Dermis microvascular lymphatic vessel endothelial cell (primary cell): ENCODE measurements around the gene MMAB. TPM values are rescaled to one million over a fixed set of nuclear protein-coding genes. Genes with fewer than 3 reads are reported as not detected.
"Not testable (repeated sequence)": the region's sequence is repeated elsewhere in the genome, so short reads cannot be mapped to it uniquely, and the experiment has no call there.

Experiments
- DNase-seq, 2 donors: peaks; one replicate each; pipeline versions ENCODE4 v3.0.0 to v3.0.0-alpha.2; 2010; ENCODE audit warnings: low read depth in 2 of 2
- total RNA-seq: library from RNA; depleted of rRNA; stranded (reverse); fragments of >200 nt; gene quantifications from 2 replicates; pipeline ENCODE4 v1.2.1, GENCODE V29; 2014

The MMAB gene
- total RNA-seq, 1 donor from 2014 or later: 33.1 TPM

DNA sequence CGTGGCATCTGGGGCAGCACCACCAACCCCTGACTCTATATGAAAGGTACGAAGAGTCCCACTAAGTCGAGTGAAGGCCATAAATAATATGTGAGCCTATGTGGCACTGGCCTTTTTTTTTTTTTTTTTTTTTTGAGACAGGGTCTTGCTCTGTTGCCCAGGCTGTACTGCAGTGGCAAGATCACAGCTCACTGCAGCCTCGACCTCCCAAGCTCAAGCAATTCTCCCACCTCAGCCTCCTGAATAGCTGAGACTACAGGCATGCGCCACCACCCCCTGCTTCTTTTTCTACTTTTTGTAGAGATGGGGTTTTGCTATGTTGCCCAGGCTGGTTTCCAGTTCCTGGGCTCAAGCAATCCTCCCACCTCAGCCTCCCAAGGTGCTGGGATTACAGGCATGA, 28.8 kb upstream of the MMAB start:
- DNase-seq: not testable (repeated sequence)

DNA sequence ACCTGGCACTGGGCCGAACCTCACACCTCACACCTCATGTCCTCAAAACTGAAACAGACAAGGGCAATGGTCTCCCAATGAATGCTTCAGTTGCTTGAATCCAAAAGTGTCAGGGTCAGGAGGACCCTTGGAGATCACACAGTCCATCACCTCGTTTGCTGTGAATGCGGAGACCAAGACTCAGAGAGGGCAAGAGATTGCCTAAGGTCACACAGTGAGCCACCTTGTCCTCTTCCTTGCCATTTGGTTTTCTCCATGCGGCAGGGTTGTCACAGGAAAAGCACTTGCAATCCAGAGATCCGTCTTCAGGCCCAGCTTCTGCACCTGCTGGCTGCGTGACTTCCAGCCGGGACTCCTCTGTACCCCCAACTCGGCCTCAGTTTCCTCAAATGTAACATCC, 28.3 kb upstream of the MMAB start:
- no peak for DNase-seq

DNA sequence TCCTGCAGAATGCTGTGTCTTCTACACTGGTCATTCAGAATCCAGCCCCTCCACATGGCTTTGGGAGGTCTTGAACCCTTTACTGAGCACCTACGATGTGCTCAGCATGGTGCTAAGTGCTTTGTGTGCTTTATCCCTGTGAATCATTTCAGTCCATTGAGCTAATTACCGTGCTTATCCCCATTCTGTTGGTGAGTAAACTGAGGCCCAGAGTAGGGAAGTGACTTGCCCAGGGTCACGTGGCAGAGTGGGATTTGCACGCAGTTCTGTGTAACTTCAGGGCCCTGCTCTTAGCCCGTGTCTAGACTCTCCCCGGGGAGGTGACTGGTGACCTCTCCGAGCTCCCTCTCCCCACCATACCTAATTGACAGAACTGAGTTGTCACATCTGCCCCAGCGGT, 27.7 kb upstream of the MMAB start:
- DNase-seq: no peak

DNA sequence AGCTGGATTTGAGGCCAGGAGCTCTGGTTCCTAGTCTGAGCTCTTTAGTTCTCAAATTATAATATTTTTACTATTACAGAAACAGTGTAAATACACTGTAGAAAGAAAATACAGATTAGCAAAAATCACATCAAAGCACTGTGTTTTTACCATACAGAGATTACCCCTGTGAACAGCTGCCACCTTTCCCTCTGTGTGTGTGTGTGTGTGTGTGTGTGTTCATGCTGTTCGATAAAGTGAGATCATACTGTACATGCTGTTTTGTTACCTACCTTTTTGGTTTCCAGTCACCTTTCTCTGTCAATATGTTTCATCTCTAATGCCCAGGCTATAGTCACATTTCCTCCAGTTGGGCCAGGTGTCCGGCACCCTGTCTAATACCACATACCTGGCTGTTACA, 27.2 kb upstream of the MMAB start:
- DNase-seq: no peak

DNA sequence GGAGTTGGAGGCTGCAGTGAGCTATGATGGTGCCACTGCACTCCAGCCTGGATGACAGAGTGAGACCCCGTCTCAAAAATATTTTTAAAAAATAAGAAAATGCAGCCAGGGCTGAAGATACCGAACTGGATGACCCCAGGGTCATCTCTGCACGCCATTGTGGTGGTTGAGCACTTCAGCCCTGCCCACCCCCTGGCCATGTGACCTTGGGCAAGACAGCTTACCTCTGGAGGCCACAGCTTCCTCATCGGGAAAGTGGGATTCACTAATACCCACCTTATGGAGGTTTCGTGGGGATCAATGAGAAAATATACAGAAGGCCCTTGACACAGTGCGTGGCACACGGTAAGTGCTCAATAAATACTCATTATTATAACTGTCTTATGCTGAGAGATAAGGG, 25.8 kb upstream of the MMAB start:
- DNase-seq: no peak

DNA sequence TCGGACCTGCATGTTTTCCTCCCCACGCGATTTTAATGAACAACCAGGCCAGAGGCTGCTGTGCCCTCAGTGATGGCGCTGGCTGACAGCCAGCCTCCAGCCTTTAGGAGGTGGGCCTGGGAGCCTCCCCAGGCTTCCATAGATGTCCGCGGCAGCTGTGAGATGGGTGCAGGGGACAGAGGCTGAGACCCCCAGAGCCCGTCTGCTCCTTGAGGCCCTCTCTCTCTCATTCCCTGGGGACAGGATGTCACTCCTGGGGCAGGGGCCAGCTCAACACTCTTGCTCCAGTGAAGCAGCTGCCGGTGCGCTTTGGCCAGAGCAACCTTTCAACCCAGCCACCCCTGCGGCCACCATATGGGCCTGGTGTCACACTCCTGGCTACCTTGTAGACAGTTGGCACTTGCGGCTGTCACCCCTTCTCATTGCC, 25.1 kb upstream of the MMAB start:
- no peak for DNase-seq

DNA sequence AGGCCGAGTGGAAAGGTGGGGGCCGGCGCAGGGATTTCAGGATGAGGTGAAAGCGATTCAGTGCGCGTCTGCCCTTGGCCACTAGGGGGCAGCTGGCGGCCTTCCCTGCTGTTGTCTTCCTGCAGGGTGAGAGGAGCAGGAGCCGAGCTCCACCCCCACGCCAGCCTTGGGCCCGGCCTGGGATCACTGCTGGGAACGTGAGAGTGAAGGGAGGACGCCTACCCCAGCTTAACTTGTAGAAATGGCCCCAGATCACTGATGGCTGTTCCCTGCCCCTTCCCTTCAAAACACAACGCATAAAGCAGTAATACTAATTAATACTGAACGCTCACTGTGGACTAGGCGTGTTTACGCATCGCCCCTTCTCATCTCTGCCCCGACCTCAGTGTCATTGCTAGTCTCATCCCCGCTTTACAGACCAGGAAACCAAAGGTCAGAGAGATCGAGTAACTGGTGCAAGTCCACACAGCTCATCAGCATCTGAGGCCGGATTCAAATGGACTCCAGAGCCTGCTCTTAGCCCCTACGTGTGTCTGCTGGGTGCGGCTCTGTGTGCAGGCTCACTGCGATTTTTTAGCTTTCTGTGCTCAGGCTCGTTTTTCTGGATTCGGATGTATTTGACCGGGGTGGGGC, 24.6 kb upstream of the MMAB start:
- DNase-seq: peak; percentile 43 to 78

DNA sequence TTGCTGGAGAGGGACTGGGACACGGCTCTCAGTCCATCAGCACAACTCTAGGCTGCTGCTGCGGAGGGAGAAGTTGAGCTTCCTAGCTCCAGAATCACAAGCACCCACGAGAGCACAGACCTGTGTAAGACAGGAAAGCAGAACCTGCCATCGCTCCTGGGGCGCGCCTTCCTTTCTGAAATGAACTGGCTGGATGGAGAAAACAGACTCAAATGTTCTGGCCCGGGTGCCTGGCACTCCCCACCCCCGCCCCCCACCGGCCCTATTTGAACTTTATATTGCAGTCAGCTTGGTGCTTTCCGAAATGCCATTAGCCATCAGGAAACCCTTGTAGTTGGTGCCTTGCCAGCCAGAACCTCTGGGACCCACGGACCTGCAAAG, 24.1 kb upstream of the MMAB start:
- no peak for DNase-seq

DNA sequence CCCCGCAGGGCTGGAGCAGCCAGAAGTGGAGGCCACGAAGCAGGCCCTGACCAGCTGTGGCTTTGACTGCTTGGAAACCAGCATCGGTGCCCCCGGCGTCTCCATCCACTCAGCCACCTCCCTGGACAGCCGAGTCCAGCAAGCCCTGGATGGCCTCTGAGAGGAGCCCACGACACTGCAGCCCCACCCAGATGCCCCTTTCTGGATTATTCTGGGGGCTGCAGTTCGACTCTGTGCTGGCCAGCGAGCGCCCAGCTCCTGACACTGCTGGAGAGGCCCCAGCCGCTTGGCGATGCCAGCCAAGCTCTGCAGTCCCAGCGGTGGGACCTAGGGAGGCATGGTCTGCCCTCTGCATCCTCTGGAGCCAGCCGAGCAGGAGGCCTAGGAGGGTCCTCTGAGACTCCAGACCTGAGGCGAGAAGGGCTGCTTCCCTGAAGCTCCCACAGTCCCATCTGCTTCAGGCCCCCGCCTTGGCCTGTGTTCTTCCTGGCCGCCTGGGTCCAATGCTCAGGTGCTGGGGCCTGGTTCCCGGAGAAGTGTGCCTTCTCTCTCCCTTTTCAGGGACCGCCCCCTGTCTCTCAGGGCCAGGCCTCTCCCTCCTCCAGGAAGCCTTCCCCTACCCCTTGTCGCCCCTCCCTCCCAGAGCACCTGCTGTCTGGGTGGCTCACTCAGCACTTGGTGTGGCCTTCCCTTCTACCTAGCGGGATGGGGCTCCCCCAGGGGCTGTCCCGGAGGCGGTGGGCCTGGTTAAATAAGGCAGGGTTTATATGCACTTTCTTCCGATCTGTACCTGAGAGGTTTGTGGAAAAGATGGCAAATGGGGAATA, 23.3 kb upstream of the MMAB start:
- no peak for DNase-seq

DNA sequence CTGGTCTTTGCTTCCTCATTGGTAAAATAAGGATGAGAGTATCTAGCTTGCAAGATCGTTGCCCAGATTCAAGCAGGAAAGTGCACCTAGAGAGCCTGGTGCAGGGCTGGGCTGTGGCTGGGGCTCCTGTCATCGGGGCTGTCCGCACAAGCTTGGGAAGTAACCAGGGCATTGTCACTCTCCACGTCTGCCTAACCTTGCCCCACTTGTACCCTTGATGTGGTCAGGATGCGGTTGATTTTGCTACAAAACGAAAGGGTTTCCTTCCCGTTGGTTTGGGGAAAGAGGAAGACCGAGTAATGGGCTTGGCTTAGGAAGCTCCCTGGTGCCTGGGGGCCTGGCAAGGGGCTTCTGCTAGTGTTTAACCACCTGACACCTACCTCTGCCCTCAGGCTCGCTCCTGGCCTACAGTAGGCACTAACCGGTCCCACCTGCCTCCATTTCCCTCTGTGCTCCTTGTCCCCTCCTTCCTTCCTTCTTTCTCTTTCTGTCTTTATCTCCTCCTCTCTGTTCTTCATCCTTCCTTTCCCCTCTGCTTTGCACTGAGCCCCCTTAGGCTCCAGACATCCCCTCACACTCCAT, 22.1 kb upstream of the MMAB start:
- no peak for DNase-seq

DNA sequence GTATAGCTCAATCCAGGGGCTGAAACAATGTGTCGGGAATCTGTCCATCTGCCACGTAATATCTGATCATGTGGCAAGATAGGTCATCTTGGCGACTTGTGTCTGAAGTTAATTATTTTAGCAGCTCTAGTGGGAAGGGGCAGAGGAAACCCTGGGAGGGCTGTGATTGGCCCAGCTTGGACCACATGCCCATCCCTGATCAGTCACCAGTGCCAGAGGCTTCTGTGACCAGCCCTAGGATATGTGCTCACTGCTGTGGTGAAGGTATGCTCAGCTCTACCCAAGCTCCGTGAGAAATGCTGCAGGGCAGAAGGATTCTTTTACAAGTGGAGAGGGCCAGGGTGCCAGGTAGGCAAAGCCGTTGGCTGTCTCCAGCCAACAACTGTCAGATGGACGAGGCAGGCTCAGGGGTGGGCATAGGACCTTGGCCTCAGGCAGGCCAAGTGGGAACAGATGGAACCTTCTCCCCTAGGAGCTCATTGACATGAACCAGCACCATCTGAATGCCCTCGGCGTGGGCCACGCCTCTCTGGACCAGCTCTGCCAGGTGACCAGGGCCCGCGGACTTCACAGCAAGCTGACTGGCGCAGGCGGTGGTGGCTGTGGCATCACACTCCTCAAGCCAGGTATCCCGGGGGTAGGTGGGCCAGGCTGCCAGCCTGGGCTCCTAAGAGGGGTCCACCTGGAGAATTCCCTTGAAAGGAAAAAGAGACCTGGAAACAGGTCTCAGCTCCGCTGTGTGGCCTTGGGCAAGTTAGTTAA, 21.4 kb upstream of the MMAB start:
- DNase-seq: no peak

DNA sequence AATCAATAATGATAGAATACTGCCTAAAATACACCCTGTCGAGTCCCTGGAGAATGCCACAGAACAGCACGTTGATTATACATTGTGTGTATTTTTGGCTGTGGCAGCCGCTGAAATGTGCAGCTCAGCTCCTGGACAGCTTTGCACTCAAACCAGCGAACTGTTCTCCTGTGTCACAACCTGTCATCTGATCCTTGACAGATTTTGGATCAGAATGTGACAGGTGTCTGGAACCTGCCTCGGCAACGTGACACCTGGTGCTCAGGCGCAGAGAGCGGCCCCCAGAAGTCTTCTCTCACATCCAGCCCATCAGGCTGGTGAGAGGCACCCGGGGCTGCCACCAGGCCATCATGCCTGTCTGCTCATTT, 19.6 kb upstream of the MMAB start:
- no peak for DNase-seq

DNA sequence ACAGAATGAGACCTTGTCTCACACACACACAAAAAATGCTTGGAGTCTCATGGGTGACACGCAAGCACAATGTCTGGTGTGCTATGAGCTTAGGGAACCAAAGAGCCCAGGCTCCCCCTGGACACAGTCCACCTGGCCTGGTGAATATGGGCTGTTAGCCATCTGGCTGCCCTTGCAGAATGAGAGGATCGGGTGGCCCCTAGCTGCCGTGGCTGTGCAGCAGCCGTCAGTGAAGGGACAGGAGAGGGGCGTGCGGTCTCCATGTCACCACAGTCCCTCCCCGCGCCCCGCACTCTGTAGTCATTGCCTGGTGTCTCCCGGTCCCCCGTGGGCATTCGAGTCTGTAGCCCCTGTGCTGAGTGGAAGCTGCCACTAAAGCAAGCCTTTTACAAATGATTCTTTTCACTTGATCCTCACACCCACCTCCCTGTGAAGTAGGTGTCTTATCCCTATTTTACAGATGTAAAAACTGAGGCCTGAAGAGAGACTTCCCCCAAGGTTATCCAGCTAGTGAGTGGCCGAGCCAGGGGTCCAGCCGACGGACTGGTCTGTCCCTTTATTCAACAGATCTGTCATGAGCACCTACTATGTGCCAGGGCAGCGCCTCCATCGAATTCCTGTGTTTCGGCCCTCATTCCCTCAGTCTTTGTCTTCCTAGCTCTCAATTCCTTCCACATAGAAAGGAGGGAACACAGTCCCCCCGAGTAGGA, 19.0 kb upstream of the MMAB start:
- DNase-seq: no peak

DNA sequence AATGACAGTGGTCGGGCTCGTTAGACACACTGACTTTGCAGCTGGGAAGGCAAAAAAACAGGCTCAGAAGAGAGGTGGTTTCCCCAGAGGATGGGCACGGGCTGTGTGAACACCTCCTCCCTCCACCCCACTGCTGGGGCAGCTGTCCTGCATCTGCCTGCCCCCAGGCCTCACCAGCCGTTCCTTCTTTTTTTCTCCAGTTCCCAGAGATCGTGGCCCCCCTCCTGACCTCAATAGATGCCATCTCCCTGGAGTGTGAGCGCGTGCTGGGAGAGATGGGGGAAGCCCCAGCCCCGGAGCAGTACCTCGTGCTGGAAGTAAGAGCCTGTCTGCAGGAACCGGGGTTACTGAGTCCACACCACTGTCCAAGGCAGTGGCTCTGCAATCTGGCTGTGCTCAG, 17.7 kb upstream of the MMAB start:
- no peak for DNase-seq

DNA sequence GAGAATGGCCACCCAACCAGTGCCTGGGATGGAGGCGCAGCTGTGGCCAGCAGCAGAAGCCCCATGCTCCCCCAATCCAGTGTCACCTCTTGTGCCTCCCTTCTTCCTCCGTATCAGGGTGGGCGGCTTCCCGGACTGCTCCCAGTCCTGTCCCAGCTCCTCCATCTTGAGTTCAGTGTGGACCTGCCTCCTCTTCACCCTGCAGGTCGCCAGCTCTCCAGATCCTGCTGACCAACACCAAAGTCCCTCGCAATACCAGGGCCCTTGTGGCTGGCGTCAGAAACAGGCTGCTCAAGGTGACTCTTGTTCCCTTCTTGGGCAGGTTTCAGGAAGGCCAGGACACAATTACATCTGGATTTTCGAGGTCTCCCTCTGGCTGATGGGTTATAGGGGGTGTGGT, 17.3 kb upstream of the MMAB start:
- no peak for DNase-seq

DNA sequence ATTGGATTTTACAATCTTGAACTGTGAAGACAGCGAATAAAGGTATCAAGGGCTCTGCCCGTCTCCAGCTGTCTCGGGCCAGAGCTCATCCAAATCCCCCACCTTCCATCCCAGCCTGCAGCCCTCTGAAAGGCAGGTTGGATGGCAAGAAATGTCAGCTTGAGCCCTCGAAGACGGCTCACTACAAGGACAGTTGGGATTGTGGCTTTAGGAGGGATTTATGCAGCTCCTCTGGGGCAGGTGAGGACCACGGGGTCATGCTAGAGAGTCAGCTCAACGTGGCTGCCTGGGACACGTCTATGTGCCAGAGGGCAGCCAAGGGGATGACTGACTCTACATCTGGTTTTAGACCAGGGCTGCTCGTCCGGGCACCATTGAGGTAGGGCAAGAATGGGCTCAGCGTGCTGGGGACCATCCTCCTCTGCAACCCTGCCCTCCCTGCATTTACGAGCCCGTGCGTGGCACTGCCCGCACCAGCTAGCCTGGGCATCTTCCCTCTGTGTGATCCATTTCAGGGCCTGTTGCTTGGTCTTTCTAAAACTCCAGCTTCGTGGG, 16.5 kb upstream of the MMAB start:
- DNase-seq: no peak

DNA sequence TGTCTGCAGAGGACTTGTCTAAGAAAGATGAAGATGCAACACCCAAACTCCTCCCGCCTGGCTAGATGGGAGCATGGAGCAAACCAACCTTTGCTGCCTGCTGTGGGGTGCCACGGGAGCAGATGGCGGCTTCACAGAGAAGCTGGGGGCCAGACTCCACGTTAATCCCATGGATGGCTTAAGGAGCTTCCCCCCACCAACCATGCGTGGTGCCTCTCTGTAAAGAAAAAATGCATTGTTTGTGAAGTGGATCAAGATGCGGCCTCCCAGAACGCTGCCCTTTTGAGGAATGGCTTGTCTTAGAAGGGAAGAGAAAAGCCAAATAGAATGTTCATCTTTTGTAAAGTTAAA, 15.9 kb upstream of the MMAB start:
- DNase-seq: no peak

DNA sequence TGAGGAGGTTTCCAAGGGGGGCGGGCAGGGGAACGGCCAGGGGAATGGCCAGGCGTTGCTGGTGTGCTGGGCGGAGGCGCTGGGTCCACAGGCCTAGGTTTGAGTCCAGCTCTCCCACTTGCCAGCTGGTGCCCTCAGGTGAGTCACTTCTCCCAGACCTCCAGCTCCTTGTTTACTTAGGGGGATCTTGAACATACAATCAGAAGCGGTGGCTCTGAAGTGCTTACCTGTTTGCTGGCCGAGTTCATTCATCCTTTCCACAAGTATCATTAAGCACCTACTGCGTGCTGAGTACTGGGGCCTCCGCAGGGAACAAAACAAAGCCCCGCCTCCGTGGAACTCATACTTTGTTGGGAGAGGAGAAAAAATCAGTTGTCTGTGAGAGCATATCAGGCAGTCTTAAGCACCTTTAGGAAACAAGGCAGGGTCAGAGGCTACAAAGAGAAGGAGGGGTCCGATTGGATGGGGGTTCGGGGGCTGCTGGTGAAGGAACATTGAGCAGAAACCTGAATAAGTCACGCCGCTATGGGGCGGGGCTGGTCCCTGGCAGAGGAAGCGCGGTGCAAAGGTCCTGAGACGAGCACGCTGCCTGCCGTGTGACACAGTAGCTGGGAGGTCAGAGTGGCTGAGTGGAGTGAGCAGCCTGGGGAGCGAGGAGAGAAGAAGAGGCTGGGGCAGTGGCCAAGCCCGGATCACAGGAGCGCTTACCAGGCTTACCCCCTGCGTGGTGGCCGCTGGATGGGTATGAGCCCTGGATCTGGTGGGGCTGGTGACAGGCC, 15.3 kb upstream of the MMAB start:
- no peak for DNase-seq

DNA sequence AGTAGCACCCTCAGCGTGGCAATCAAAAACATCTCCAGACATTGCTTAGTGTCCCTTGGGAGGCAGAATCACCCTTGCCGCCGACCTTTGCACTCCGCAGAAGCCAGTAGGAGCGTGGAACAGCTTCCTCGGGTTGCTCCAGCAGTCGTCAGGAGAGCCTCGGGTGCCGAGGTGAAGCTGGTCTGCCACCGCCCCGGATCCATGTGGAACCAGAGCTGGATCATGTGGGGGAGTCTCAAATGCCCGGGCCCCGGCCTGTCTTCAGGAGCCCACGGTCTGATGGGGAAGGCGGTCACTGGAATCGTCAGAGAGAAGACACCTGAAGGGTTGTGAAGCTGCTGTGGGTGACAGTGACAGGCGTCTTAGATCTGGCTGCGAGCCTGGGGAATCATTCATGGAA, 14.6 kb upstream of the MMAB start:
- no peak for DNase-seq

DNA sequence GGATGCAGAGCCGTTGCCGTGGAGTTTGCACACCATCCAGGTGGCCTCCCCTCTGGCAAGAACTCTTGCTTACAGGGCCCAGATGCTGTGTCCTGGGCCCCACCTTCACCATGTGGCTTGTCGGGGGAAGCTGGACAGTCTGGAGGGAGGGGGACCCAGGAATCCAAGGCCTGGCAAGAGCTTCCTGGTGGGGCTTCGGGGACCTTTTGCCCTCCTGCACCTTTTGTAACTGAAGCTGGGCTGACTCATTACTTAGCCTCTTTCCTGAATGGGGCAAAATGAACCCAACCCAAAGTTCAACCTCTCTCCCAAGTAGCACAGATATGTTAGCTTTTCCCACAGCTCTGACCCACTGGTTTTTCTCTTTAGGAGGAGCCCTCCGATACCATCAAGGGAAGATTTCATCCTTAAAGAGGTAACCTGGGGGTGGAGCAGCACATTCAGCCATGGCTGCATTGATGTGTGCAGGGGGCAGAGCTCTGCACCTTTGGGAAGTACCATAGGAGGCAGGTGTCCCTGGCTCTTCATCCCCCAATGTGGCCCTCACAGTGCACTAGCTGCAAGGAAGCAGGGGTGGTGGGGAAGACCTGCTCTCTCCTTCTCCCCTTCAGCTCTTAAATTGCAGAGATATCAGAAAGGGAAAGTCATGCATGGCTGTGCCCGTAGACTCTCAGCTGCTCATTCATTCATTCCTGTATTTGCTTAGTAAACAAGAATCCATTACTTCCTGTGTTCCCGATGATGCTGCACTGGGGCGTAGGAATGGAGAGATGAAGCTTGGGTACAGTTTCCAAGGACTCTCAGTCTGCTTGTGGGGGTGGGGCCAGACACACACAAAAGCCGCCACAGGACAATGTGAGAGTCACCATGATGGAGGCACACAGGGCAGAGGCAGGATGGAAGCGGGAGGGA, 13.3 kb upstream of the MMAB start:
- no peak for DNase-seq
